PC-3 (cell line): Measurements from ENCODE around the gene TEF. TPM values are rescaled to one million over a fixed set of nuclear protein-coding genes. Genes with fewer than 3 reads are reported as not detected.
A peak's percentile ranks its signal among the peaks of the same experiment; 100 is the strongest.

Experiments
- ATAC-seq: fragments of 200-7000 bp; cut with Tn5 transposase; 2 replicates; pipeline ENCODE4 v1.9.1; 2020; ENCODE audit warnings: mild to moderate bottlenecking, moderate library complexity
- BruUV-seq: library from RNA; stranded (reverse); fragments of 400-500 nt; replicated peaks from 2 replicates; lab custom pipeline; 2021; lab: Mats Ljungman, UMichigan
- CTCF ChIA-PET: fragments of 300-600 bp; sonication (Branson Sonifier 250); formaldehyde crosslinking; loops from one replicate; lab custom pipeline; 2022; ENCODE audit warnings: antibody characterized with exemption; lab: Charles Lee
- POLR2A ChIA-PET: fragments of 300-600 bp; sonication (Branson Sonifier 250); formaldehyde crosslinking; loops from one replicate; lab custom pipeline; 2022; ENCODE audit warnings: antibody characterized with exemption; ENCODE audit not compliant: unreplicated experiment; lab: Charles Lee
- DNase-seq: peaks from one replicate; pipeline ENCODE4 v3.0.0-alpha.2; 2015
- H2AFZ ChIP-seq: fragments of 300-600 bp; sonication (generic); 2 replicates; pipeline ENCODE4 v1.6.0; 2016; ENCODE audit warnings: antibody characterized with exemption, low read length
- H3F3A ChIP-seq: fragments of 300-600 bp; sonication (generic); one replicate; pipeline ENCODE4 v1.6.0; 2017; ENCODE audit warnings: antibody characterized with exemption, low read length, control low read depth, mild to moderate bottlenecking; ENCODE audit not compliant: unreplicated experiment
- H3K27ac ChIP-seq: fragments of 300-600 bp; sonication (generic); 2 replicates; pipeline ENCODE4 v1.5.1; 2016; ENCODE audit warnings: mild to moderate bottlenecking, low read length
- H3K27me3 ChIP-seq: fragments of 300-600 bp; sonication (generic); 2 replicates; pipeline ENCODE4 v1.6.1; 2016; ENCODE audit warnings: low read length, mixed read lengths
- H3K36me3 ChIP-seq: fragments of 300-600 bp; sonication (generic); 2 replicates; pipeline ENCODE4 v1.6.1; 2016; ENCODE audit warnings: low read depth, mixed run types, low read length, mixed read lengths
- H3K4me1 ChIP-seq: fragments of 300-600 bp; sonication (generic); 2 replicates; pipeline ENCODE4 v1.5.1; 2016; ENCODE audit warnings: low read length; ENCODE audit not compliant: insufficient read depth
- H3K4me2 ChIP-seq: fragments of 300-600 bp; sonication (generic); 2 replicates; pipeline ENCODE4 v1.6.0; 2016; ENCODE audit warnings: low read length
- H3K4me3 ChIP-seq: fragments of 300-600 bp; sonication (generic); 2 replicates; pipeline ENCODE4 v1.5.1; 2016; ENCODE audit warnings: mild to moderate bottlenecking, low read length, mixed read lengths
- H3K79me2 ChIP-seq: fragments of 300-600 bp; sonication (generic); 2 replicates; pipeline ENCODE4 v1.6.1; 2017; ENCODE audit warnings: low read length, mixed read lengths
- H3K9ac ChIP-seq: fragments of 300-600 bp; sonication (generic); 2 replicates; pipeline ENCODE4 v1.6.0; 2016; ENCODE audit warnings: mild to moderate bottlenecking, low read length
- H3K9me2 ChIP-seq: fragments of 300-600 bp; sonication (generic); replicated peaks from 2 replicates; pipeline ENCODE4 v1.6.1; 2016; ENCODE audit warnings: mixed run types, low read length, mixed read lengths
- H3K9me3 ChIP-seq: fragments of 300-600 bp; sonication (generic); 2 replicates; pipeline ENCODE4 v1.6.1; 2016; ENCODE audit warnings: low read length, mixed read lengths
- H4K20me1 ChIP-seq: fragments of 300-600 bp; sonication (generic); 2 replicates; pipeline ENCODE4 v1.6.1; 2016; ENCODE audit warnings: low read length, mixed read lengths
- EZH2 ChIP-seq: fragments of 300-600 bp; sonication (generic); IDR thresholded peaks from one replicate; pipeline ENCODE4 v1.6.1; 2017; ENCODE audit warnings: antibody characterized with exemption, mild to moderate bottlenecking, low read length; ENCODE audit not compliant: unreplicated experiment
- EZH2phosphoT487 ChIP-seq: fragments of 300-600 bp; sonication (generic); IDR thresholded peaks from 2 replicates; pipeline ENCODE4 v1.6.1; 2018; ENCODE audit warnings: mild to moderate bottlenecking, antibody characterized with exemption, low read length, borderline replicate concordance
- intact Hi-C: fragments of 100-400 bp; cut with micrococcal nuclease; formaldehyde crosslinking; loops from 2 replicates; pipeline ENCODE4 v1.9.0; 2023
- total RNA-seq: library from RNA; depleted of rRNA; stranded (reverse); fragments of >200 nt; gene quantifications from 2 replicates; pipeline ENCODE4 v1.2.3, GENCODE V29; 2014; rRNA removed
- TF ChIP-seq, protein P1 (sequence below): fragments of 300-600 bp; sonication (generic); conservative IDR thresholded peaks from 2 replicates; pipeline ENCODE4 v1.5.1; 2017; ENCODE audit warnings: antibody characterized with exemption, low read depth, mild to moderate bottlenecking, low read length

The TEF gene
- total RNA-seq, 1 experiment from 2014 or later: 4.0 TPM

DNA sequence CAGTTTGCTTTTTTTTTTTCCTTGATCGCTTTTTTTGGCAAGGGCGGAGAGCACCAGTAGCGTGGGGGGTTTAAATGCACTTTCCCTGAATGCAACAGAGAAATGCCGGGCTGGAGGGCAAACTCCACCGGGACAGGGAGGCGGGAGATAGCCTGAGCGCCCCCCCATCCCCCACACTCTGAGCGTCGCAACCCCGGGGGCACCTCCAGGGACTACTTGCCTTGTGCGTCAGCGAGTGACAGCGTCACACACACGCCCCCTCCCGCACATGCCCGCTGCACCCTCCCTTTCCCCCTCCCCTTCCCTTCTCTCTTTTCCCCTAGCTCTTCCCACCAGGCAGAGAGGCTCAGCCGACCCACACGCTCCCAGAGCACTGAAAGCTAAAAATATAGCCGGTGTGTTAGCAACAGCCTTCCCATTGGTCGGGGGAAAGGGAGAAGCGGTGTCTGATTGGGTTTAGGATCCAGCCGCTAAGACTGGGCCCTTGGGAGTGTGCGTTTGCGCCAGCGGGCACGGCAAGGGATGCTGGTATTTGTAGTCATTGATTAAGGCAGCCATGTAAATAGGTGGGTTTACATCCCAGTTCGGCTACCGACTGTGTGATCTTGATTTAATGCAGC lies 66.6 kb downstream of the TEF start:
- Histone ChIP-seq H3K9ac (peak overlapping the region; percentile 97), H3K4me1 (peaks cover 4% of the 10 kb centered on the region; the same call in 1 of the 2 replicates), H3K4me2 (peak overlapping the region; percentile 77), H3K9me3 (no peaks in the 10 kb centered on the region), H3K9me2 (no peaks in the 10 kb centered on the region), H3K79me2 (peaks cover 37% of the 10 kb centered on the region), H2AFZ (peak overlapping the region; percentile 84), H3K4me3 (peak overlapping the region; percentile 82), H4K20me1 (peaks cover 9% of the 10 kb centered on the region), H3K27ac (peak overlapping the region; percentile 92), H3K36me3 (no peaks in the 10 kb centered on the region), H3K27me3 (no peaks in the 10 kb centered on the region), H3F3A (no peaks in the 10 kb centered on the region)
- no TSS peak for BruUV-seq
- ChIA-PET CTCF (interaction anchor here (0.6 to 0.9 kb wide), 2 partner anchors 45 to 87 kb away, joined by 4 to 9 read pairs; no protein-coding TSS in a partner anchor), POLR2A (interaction anchor here (0.5 to 1.1 kb wide), 6 partner anchors 20 to 1404 kb away, joined by 3 to 19 read pairs (median 8); partner anchors contain the start of genes ACO2, PHF5A and TEF)
- ATAC-seq (peak; percentile 75), DNase-seq (peak; percentile 97)
- TF ChIP-seq, protein P1, sequence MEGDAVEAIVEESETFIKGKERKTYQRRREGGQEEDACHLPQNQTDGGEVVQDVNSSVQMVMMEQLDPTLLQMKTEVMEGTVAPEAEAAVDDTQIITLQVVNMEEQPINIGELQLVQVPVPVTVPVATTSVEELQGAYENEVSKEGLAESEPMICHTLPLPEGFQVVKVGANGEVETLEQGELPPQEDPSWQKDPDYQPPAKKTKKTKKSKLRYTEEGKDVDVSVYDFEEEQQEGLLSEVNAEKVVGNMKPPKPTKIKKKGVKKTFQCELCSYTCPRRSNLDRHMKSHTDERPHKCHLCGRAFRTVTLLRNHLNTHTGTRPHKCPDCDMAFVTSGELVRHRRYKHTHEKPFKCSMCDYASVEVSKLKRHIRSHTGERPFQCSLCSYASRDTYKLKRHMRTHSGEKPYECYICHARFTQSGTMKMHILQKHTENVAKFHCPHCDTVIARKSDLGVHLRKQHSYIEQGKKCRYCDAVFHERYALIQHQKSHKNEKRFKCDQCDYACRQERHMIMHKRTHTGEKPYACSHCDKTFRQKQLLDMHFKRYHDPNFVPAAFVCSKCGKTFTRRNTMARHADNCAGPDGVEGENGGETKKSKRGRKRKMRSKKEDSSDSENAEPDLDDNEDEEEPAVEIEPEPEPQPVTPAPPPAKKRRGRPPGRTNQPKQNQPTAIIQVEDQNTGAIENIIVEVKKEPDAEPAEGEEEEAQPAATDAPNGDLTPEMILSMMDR: no peak
- TF ChIP-seq EZH2phosphoT487: no peak
- no peak for TF ChIP-seq EZH2
- intact Hi-C loops: loop anchor here (1.0 kb wide), 1 partner anchor 20 kb away; the partner anchor contains the start of gene PHF5A

Other genes with a start within 250 kb of the TEF start
- 22.7 and 33.8 TPM in 2 replicates for gene L3MBTL2, start 176.6 kb upstream of the TEF start, total RNA-seq
- 0.63 and 1.2 TPM in 2 replicates for gene CHADL, start 141.0 kb upstream of the TEF start, total RNA-seq
- gene RANGAP1, start 95.8 kb upstream of the TEF start, total RNA-seq: 99.0 and 128 TPM in 2 replicates
- gene ZC3H7B, start 80.4 kb upstream of the TEF start, total RNA-seq: 34.8 and 40.5 TPM in 2 replicates
- 12.8 and 13.5 TPM in 2 replicates for gene TOB2, start 64.9 kb downstream of the TEF start, total RNA-seq
- gene PHF5A, start 86.8 kb downstream of the TEF start, total RNA-seq: 76.5 and 80.4 TPM in 2 replicates
- 118 and 130 TPM in 2 replicates for gene ACO2, start 87.2 kb downstream of the TEF start, total RNA-seq
- 21.2 and 30.4 TPM in 2 replicates for gene POLR3H, start 162.5 kb downstream of the TEF start, total RNA-seq
- gene CSDC2, start 179.1 kb downstream of the TEF start, total RNA-seq: not detected in 2 replicates
- 18.0 and 18.6 TPM in 2 replicates for gene PMM1, start 207.9 kb downstream of the TEF start, total RNA-seq
- 20.9 and 21.9 TPM in 2 replicates for gene DESI1, start 239.1 kb downstream of the TEF start, total RNA-seq
- gene XRCC6, start 239.4 kb downstream of the TEF start, total RNA-seq: 404 and 432 TPM in 2 replicates